ENCODE results near the gene CLPSL2. TPM values are rescaled to one million over a fixed set of nuclear protein-coding genes. Genes with fewer than 3 reads are reported as not detected.

The CLPSL2 gene
- total and polyA plus RNA-seq, 8 donors, result not detected

- intact Hi-C loops (cut with DNase I; ENCODE audit: low total_unique reads), result no loop called here
- Histone ChIP-seq H3K36me3 (no peaks in the 10 kb centered on the region), H3K4me3 (no peak overlapping the region), H3K4me1 (peaks cover 0 to 8% (median 0%) of the 10 kb centered on the region in 4 donors), H3K27ac (no peak overlapping the region), H3K27me3 (peaks cover 0 to 43% (median 1%) of the 10 kb centered on the region in 3 donors), H3K9me3 (no peaks in the 10 kb centered on the region)
- DNase-seq, result no peak
- WGBS, 5 donors, result 60 to 63% (median 60%) methylated on average over 13 to 14 of the region's 14 CpGs
- no peak for TF ChIP-seq EP300 (IDR thresholded peaks at IDR 0.05)
- TF ChIP-seq CTCF (IDR thresholded peaks at IDR 0.05), result no peak
- no peak for TF ChIP-seq POLR2A (IDR thresholded peaks at IDR 0.05)
- peak in 1 of 3 donors; percentile 44 for TF ChIP-seq POLR2AphosphoS5 (IDR thresholded peaks at IDR 0.05)
These were observed 34.7 kb downstream of the CLPSL2 start for GRCh38 chr6:35810971-35811698.

GRCh38 chr6:35811699-35811995, 35.2 kb downstream of the CLPSL2 start:
- peaks cover 0 to 8% (median 0%) of the 10 kb centered on the region in 4 donors for H3K4me1 ChIP-seq
- intact Hi-C loops (cut with DNase I; ENCODE audit: low total_unique reads), result no loop called here
- H3K4me3 ChIP-seq, result no peak overlapping the region
- no peak for DNase-seq
- TF ChIP-seq CTCF (IDR thresholded peaks at IDR 0.05) (no peak), POLR2A (IDR thresholded peaks at IDR 0.05) (no peak), EP300 (IDR thresholded peaks at IDR 0.05) (no peak), POLR2AphosphoS5 (IDR thresholded peaks at IDR 0.05) (no peak)
- no peaks in the 10 kb centered on the region for H3K36me3 ChIP-seq
- peaks cover 0 to 4% (median 4%) of the 10 kb centered on the region in 4 donors for H3K9me3 ChIP-seq
- no peak overlapping the region for H3K27ac ChIP-seq
- H3K27me3 ChIP-seq, result peaks cover 0 to 40% (median 0%) of the 10 kb centered on the region in 3 donors
- WGBS, 5 donors, result 70 to 83% (median 76%) methylated on average over 6 of the region's 6 CpGs

- Histone ChIP-seq H3K4me1 (no peaks in the 10 kb centered on the region), H3K4me3 (no peak overlapping the region), H3K9me3 (peaks cover 0 to 18% (median 15%) of the 10 kb centered on the region in 4 donors), H3K27me3 (peaks cover 0 to 11% (median 0%) of the 10 kb centered on the region in 3 donors), H3K27ac (no peak overlapping the region), H3K36me3 (no peaks in the 10 kb centered on the region)
- no peak for DNase-seq
- no peak for TF ChIP-seq POLR2A (IDR thresholded peaks at IDR 0.05)
- TF ChIP-seq POLR2AphosphoS5 (IDR thresholded peaks at IDR 0.05), result no peak
- no peak for TF ChIP-seq CTCF (IDR thresholded peaks at IDR 0.05)
- TF ChIP-seq EP300 (IDR thresholded peaks at IDR 0.05), result no peak
- intact Hi-C loops (cut with DNase I; ENCODE audit: low total_unique reads), result no loop called here
These were observed 41.1 kb downstream of the CLPSL2 start for GRCh38 chr6:35817515-35817914.

- Histone ChIP-seq H3K4me3 (no peak overlapping the region), H3K36me3 (no peaks in the 10 kb centered on the region), H3K27me3 (no peaks in the 10 kb centered on the region), H3K9me3 (no peaks in the 10 kb centered on the region), H3K27ac (no peak overlapping the region), H3K4me1 (no peaks in the 10 kb centered on the region)
- no peak for DNase-seq
- TF ChIP-seq EP300 (IDR thresholded peaks at IDR 0.05), result no peak
- TF ChIP-seq POLR2A (IDR thresholded peaks at IDR 0.05), result no peak
- TF ChIP-seq POLR2AphosphoS5 (IDR thresholded peaks at IDR 0.05), result no peak
- no peak for TF ChIP-seq CTCF (IDR thresholded peaks at IDR 0.05)
- WGBS, 5 donors, result 81 to 93% (median 90%) methylated on average over 2 of the region's 2 CpGs
- intact Hi-C loops (cut with DNase I; ENCODE audit: low total_unique reads), result no loop called here
These were observed 47.2 kb downstream of the CLPSL2 start for GRCh38 chr6:35823601-35824000.

All from stomach (tissue), 9 donors.